Measurements from ENCODE around the gene PIWIL1. TPM values are rescaled to one million over a fixed set of nuclear protein-coding genes. Genes with fewer than 3 reads are reported as not detected.
A peak's percentile ranks its signal among the peaks of the same experiment; 100 is the strongest.

The PIWIL1 gene
- total RNA-seq, 1 donor, result not detected

DNA sequence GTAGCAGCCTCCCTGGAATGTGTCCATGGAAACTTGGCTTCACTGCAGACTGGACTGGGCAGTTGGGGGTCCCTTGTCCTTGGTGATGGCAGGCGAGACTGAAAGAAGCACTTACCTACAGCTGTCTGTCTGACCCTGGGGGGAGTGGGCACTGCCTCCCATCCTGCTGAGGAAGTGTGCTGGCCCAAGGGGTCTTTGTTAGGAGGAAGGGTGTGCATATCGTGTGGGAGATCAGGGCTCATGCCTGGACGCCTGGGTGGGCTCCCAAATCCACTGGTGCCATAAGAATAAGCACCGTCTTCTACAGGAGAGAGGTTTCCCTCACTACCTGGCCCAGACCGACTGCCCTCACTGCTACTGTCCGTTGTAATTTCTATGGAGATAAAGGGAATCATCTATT lies 81.4 kb downstream of the PIWIL1 start:
- no peak for DNase-seq (ENCODE audit: insufficient read length, low spot score, missing footprints)
- H3K27ac ChIP-seq (ENCODE audit: low read depth, low read length), result no peak overlapping the region
- TF ChIP-seq, protein P1, sequence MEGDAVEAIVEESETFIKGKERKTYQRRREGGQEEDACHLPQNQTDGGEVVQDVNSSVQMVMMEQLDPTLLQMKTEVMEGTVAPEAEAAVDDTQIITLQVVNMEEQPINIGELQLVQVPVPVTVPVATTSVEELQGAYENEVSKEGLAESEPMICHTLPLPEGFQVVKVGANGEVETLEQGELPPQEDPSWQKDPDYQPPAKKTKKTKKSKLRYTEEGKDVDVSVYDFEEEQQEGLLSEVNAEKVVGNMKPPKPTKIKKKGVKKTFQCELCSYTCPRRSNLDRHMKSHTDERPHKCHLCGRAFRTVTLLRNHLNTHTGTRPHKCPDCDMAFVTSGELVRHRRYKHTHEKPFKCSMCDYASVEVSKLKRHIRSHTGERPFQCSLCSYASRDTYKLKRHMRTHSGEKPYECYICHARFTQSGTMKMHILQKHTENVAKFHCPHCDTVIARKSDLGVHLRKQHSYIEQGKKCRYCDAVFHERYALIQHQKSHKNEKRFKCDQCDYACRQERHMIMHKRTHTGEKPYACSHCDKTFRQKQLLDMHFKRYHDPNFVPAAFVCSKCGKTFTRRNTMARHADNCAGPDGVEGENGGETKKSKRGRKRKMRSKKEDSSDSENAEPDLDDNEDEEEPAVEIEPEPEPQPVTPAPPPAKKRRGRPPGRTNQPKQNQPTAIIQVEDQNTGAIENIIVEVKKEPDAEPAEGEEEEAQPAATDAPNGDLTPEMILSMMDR (IDR thresholded peaks at IDR 0.05; ENCODE audit: extremely low read depth, low read depth, low read length), result no peak

DNA sequence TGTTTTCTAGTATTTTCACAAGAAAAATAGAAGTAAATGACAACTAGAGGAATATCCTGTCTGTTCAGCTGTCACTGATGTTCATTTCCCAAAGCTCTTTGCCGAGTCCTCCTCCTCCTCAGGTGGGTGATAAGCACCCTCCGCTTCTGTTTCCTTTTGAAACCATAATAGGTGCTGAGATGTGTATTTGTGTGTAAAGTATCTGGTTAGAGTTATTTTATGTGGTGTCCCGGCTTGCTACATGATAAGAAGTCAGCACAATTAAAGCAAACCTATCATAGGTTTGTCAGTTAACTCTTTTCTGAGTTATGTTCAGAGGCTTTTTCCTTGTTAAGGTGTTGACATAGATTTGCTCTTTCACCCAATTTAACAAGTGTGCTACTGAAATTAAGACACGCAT lies 82.4 kb downstream of the PIWIL1 start:
- H3K4me3 ChIP-seq (ENCODE audit: insufficient read depth, low read length), result no peak overlapping the region
- TF ChIP-seq, protein P1 (IDR thresholded peaks at IDR 0.05; ENCODE audit: extremely low read depth, low read depth, low read length), result no peak

More for the DNA sequence above, 81.4 kb downstream of the PIWIL1 start:
- no peak overlapping the region for H3K4me2 ChIP-seq (ENCODE audit: insufficient read depth, low read length)
- no peak overlapping the region for H3K4me3 ChIP-seq (ENCODE audit: insufficient read depth, low read length)
- no peaks in the 10 kb centered on the region for H3K9me3 ChIP-seq (ENCODE audit: low read depth, low read length)
- H3K79me2 ChIP-seq (ENCODE audit: insufficient read depth, low read length), result no peaks in the 10 kb centered on the region
- no peaks in the 10 kb centered on the region for H3K36me3 ChIP-seq (ENCODE audit: insufficient read depth, low read length)
- no peaks in the 10 kb centered on the region for H3K4me1 ChIP-seq (ENCODE audit: insufficient read depth, low read length)
- H4K20me1 ChIP-seq (ENCODE audit: insufficient read depth, low read length), result no peaks in the 10 kb centered on the region
- H2AFZ ChIP-seq (ENCODE audit: low read length), result no peak overlapping the region
- H3K27me3 ChIP-seq (ENCODE audit: insufficient read depth, low read length), result no peaks in the 10 kb centered on the region

DNA sequence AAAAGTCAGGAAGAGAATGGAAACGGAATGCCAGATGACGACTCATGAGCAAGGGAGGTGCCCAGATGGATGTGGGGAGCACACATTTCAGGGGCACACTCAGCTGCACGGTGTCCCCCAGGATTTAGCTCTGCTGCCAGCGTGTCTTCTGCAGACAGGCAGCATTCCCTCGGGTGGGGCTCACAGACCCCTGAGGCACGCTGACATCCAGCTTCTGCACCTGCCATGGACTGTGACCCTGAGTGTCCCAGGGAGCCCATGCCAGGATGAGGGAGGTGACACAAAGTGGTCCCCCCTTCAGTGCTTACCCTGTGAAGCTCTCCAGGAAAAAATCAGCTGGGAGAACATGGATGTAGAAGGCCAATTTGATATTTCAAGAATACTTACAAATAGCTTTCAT lies 84.2 kb downstream of the PIWIL1 start:
- H3K9me3 ChIP-seq (ENCODE audit: low read depth, low read length), result no peaks in the 10 kb centered on the region
- H3K4me3 ChIP-seq (ENCODE audit: insufficient read depth, low read length), result no peak overlapping the region
- peak; percentile 43 for DNase-seq (ENCODE audit: insufficient read length, low spot score, missing footprints)
- no peak overlapping the region for H2AFZ ChIP-seq (ENCODE audit: low read length)
- H4K20me1 ChIP-seq (ENCODE audit: insufficient read depth, low read length), result no peaks in the 10 kb centered on the region
- no peak overlapping the region for H3K4me2 ChIP-seq (ENCODE audit: insufficient read depth, low read length)
- H3K27me3 ChIP-seq (ENCODE audit: insufficient read depth, low read length), result no peaks in the 10 kb centered on the region
- no peaks in the 10 kb centered on the region for H3K4me1 ChIP-seq (ENCODE audit: insufficient read depth, low read length)
- TF ChIP-seq, protein P1 (IDR thresholded peaks at IDR 0.05; ENCODE audit: extremely low read depth, low read depth, low read length), result no peak
- H3K27ac ChIP-seq (ENCODE audit: low read depth, low read length), result no peak overlapping the region
- H3K79me2 ChIP-seq (ENCODE audit: insufficient read depth, low read length), result no peaks in the 10 kb centered on the region
- no peaks in the 10 kb centered on the region for H3K36me3 ChIP-seq (ENCODE audit: insufficient read depth, low read length)

More for the DNA sequence above, 82.4 kb downstream of the PIWIL1 start:
- H3K4me1 ChIP-seq (ENCODE audit: insufficient read depth, low read length), result no peaks in the 10 kb centered on the region
- H3K36me3 ChIP-seq (ENCODE audit: insufficient read depth, low read length), result no peaks in the 10 kb centered on the region
- DNase-seq (ENCODE audit: insufficient read length, low spot score, missing footprints), result no peak
- H3K79me2 ChIP-seq (ENCODE audit: insufficient read depth, low read length), result no peaks in the 10 kb centered on the region
- no peak overlapping the region for H3K27ac ChIP-seq (ENCODE audit: low read depth, low read length)
- no peaks in the 10 kb centered on the region for H3K27me3 ChIP-seq (ENCODE audit: insufficient read depth, low read length)
- H4K20me1 ChIP-seq (ENCODE audit: insufficient read depth, low read length), result no peaks in the 10 kb centered on the region
- no peak overlapping the region for H3K4me2 ChIP-seq (ENCODE audit: insufficient read depth, low read length)
- no peaks in the 10 kb centered on the region for H3K9me3 ChIP-seq (ENCODE audit: low read depth, low read length)
- no peak overlapping the region for H2AFZ ChIP-seq (ENCODE audit: low read length)

Other genes starting within 250 kb of the PIWIL1 start
- not detected in 2 replicates for gene FZD10, start 175.4 kb upstream of the PIWIL1 start, total RNA-seq

Data from osteoblast (primary cell).